Central memory CD4-positive, alpha-beta T cell (primary cell): Measurements from ENCODE around the gene OST4.

Experiments
- DNase-seq: peaks from one replicate; pipeline ENCODE4 v3.0.0; 2022

Gene OST4

DNA sequence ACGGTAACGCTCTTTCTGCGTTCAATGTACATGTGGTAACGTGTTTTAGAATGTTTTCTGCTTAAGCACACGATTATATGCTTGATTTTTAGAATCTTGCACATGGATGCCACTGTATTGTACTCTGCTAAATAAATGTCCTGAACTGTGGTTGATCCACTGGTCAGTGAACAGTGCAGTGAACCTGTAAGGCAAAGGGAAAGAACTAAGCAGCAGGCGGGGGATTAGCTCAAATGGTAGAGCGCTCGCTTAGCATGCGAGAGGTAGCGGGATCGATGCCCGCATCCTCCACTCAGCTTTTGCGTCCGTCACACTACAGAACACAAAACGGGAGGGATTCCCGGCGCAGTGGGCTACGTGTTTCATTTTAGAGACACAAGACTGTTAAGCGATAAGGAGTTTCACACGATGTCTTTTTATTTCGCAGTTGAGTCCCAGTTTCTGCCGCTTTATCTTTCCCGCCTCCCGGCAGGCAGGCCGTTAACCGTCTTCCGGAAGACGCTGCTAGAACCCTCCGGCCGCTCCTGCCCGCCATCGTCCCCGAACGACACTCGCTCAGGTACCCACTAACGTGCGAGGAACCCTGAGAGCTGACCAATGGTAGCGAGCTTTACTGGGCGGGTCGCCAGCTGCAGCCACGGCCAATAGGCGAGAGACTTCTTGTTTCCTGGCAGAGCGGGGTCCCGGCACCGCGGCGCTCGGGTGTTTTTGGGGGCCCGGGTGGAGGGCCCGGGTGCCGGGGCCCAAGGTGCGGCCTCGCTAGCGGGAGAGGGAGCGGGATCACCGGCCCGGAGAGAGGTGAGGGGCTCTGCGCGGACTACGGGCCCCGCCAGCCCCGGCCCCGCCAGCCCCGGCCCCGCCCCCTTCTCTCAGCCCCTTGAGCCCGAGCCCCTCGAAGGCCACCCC lies 20.2 kb downstream of the OST4 start, which contains the start of gene AGBL5:
TSS of gene AGBL5 (plus strand) at position 673 of the 906 bp plus-strand sequence. CDS start 1,291 bp downstream, outside the sequence.
- DNase-seq: peak; percentile 95

DNA sequence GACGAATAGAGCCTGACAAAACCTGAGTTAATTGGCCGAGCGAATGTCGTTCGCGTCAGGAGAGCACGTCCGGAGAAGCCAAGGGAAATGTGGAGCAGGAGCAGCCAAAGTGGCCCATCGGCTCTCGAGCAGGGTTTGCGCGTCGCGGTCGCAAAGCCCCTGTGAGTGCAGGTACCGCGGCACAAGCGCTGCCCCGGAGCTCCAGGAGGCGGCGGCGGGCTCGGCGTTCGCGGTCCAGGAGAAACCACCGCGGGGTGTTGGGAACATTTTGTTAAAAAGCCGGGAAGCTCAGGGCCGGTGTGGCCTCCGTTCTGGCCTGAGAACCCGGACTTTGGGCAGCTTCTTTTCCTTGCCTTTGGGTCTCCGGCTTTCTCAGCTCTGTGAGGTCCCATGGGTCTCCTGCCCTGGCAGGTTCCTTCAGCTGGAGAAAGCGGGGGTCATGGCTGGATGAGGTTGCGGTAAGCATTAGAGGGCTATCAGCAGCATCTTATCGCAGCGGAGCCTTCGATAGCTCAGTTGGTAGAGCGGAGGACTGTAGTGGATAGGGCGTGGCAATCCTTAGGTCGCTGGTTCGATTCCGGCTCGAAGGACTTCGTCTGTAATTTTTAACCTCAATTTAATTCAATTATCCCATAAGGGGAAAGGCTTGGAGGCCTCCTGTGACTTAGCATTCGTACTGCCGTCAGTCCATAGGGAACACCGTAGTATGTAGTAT lies 21.0 kb downstream of the OST4 start:
- DNase-seq: peak; percentile 92

DNA sequence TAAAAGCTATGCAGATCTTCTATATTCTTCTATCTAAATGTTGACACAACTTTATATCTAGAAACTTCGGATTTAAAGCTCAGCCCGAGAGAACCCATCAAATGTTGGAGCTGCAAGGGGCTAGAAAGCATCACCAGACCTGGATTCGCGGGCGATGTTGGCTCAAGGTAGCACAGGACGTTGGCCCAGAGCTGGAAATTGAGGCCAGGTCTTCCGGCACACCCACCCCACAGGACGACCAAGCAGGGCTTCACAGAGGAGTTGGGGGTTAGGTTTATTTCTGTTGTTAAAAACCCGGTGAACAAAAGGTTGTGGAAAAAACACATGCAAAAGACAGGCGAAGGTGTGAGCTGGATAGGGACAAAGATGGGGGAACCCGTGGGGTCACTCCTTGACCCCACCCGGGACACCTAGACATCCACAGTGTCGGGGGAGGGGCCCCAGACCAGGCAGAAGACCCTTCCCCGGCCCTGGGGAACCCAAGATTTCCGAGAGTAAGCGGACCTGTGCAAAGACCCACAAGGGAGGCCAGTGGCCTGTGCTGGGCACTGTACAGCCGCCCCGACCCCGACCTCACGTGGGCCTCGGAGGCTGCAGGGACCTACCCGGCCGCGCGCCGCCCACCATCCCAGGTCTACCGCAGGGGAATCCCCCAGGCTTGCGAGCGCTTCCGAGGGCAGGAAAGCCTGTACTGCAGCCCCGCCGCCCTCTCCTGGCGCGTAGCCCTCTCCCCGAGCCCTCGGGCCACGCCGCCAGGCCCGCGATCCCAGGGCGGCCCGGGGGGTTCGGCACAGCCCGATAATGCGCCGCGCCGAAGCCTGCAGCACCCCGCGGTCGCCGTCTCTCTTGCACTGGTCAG lies 21.8 kb downstream of the OST4 start:
- DNase-seq: peak; percentile 55

- DNase-seq: no peak
Measured at GRCh38 chr2:27042985-27043634, 28.3 kb downstream of the OST4 start.

DNA sequence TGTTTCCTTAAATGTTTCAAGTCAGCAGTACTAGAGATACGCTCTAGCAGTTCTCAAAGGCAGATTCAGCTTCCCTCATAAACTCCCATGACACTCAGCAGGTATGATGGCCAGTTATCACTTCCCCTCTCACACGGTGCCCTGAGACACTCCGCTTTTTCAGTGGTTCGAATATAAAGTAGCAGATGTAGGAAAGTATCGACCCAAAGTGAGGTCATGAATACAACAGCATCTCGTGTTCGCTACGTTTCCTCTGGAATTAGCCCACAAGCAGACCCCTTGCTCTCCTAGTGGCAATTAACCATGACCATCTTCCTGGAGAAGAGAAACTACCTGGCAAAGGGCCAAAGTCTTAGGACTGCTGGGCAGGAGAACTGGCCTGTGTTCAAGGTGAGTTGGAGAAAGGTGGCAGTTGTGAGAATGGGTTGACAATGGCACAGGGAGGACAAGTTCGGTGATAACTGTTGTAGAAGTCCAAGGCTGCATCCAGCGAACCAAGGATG lies 29.2 kb downstream of the OST4 start:
- DNase-seq: no peak

- DNase-seq: no peak
Measured at GRCh38 chr2:27041752-27042151, 29.7 kb downstream of the OST4 start.

GRCh38 chr2:27040282-27040681 lies 31.2 kb downstream of the OST4 start:
- no peak for DNase-seq

GRCh38 chr2:27039871-27040270 lies 31.6 kb downstream of the OST4 start:
- no peak for DNase-seq

GRCh38 chr2:27039426-27039825 lies 32.0 kb downstream of the OST4 start:
- DNase-seq: no peak

- no peak for DNase-seq
Measured at GRCh38 chr2:27038631-27039339, 32.7 kb downstream of the OST4 start.

DNA sequence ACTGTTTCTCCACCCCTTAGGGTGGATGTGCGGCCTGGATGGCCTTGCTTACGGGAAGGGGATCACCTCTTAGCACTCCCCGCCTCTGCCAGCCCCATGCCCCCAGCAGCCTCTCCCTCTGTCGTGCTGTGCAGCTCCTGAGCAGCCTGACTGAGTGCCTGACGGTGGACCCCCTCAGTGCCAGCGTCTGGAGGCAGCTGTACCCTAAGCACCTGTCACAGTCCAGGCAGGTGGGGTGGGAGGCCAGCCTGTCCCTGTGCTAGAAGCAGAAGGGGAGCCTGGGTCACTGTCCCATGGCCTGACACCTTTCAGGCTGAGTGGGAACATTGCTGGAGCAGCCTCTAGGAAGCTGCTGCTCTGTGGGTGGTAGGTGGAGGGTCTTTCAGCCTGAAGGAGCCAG lies 33.4 kb downstream of the OST4 start:
- no peak for DNase-seq

DNA sequence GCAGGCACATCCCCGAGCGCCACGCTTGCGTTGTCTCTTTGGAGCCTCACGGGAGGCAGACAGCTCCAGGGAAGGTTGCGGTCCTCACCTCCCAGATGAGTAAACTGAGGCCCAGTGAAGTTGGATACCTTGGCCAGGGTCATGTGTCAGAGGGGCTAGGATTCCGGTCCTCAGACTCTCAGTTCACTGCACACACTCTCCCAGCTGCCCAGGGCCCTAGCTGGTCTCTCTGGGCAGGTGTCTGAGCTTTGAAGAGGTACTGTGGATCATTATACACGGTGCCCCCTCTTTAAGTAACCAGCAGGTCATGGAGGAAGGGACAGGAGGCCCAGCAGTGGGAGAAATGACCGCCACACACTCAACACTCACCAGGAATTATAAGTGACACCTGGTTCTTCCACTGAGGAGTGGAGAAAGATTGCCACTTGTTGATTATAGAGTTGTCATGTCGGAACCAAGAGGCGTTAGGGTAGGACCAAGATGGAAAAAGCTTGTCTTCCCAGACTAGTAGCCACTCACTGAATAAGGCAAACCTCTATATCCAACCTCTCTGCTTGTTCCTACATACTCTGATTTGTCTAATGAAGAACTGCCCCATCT lies 38.1 kb downstream of the OST4 start:
- no peak for DNase-seq

- DNase-seq: peak; percentile 71
Measured at GRCh38 chr2:27032495-27033252, 38.8 kb downstream of the OST4 start, which contains the start of gene TMEM214. Gene TMEM214, plus strand, starts transcription at chr2:27032965. Its CDS starts 51 bp downstream, at chr2:27033016.

GRCh38 chr2:27029051-27029450 lies 42.4 kb downstream of the OST4 start:
- DNase-seq: no peak

GRCh38 chr2:27027211-27027651 lies 44.2 kb downstream of the OST4 start:
- no peak for DNase-seq

GRCh38 chr2:27025861-27026851 lies 45.3 kb downstream of the OST4 start:
- no peak for DNase-seq

GRCh38 chr2:27025281-27025800 lies 46.1 kb downstream of the OST4 start:
- no peak for DNase-seq

GRCh38 chr2:27024812-27025211 lies 46.6 kb downstream of the OST4 start:
- no peak for DNase-seq

- no peak for DNase-seq
Measured at GRCh38 chr2:27024188-27024587, 47.3 kb downstream of the OST4 start.
